C4-2B (cell line): ENCODE results near the gene TUBA1B.

Experiments used
- CTCF ChIP-seq: fragments of 450-650 bp; conservative IDR thresholded peaks from 2 replicates; pipeline ENCODE4 v1.5.1; 2017; ENCODE audit warnings: mild to moderate bottlenecking
- ZFX ChIP-seq: fragments of 450-650 bp; IDR thresholded peaks from 2 replicates; pipeline ENCODE4 v1.6.1; 2017

GRCh38 chr12:49094975-49095365, 36.2 kb downstream of the TUBA1B start:
- TF ChIP-seq CTCF (no peak), ZFX (no peak)
